Stomach (tissue), 4 donors: Measurements from ENCODE around the gene LRP3.

Source experiments
- CTCF ChIP-seq, 7 experiments: fragments of 450-650 bp in 4 of 7; fragments of 200-600 bp in 3 of 7; sonication (generic) in 3 of 7; IDR thresholded peaks; one replicate each; pipeline ENCODE4 v1.5.1; 2016 to 2019; ENCODE audit warnings: antibody characterized with exemption in 7 of 7, control low read depth in 2 of 7, mild to moderate bottlenecking in 1 of 7
- POLR2AphosphoS5 ChIP-seq, 3 donors: sonication (generic); formaldehyde crosslinking; IDR thresholded peaks; one replicate each; pipeline ENCODE4 v1.6.1; 2016; ENCODE audit warnings: antibody characterized with exemption in 3 of 3

DNA sequence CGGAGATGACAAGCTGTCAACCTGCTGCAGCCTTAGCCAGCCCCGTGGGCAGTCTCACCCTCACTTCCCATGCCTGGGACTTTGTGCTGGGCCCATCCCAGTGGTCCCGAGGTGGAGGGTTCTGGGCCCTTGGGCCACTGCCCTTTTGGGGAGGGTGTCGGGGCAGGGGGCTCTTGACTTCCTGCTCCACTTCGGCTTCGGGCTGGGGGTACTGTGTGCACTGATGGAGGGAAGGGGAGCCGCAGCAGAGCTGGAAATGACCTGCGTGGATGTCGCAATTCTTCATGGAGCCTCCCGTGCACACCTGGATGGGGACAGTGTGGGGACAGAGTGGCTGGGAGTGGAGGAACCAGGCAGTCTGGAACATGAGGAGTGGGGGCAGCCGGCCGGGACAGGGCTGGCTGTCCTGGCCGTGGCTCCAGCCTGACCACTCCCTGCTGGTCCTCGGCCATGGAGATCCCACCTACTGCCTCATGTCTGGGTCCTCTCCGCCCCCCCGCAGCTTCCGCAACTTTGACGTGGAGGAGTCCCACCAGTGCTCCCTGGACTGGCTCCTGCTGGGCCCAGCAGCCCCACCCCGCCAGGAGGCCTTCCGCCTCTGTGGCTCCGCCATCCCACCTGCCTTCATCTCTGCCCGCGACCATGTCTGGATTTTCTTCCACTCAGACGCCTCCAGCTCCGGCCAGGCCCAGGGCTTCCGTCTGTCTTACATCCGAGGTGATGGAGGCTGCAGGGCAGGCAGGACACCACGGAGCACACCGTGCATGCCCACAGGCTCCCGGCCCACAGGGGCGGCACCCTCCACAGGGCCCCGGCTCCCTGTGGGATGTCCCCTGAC lies 10.2 kb downstream of the LRP3 start:
- TF ChIP-seq CTCF (IDR thresholded peaks at IDR 0.05) (no peak), POLR2AphosphoS5 (IDR thresholded peaks at IDR 0.05) (no peak)
